ENCODE data around the gene KCTD15.

Gene KCTD15

GRCh38 chr19:33752945-33753344 lies 43.7 kb upstream of the KCTD15 start:
- ATAC-seq (ENCODE audit: low read depth) = no peak
- no peaks in the 10 kb centered on the region for H3K27me3 ChIP-seq (ENCODE audit: insufficient read depth, poor library complexity, severe bottlenecking)
- TF ChIP-seq, protein P1, sequence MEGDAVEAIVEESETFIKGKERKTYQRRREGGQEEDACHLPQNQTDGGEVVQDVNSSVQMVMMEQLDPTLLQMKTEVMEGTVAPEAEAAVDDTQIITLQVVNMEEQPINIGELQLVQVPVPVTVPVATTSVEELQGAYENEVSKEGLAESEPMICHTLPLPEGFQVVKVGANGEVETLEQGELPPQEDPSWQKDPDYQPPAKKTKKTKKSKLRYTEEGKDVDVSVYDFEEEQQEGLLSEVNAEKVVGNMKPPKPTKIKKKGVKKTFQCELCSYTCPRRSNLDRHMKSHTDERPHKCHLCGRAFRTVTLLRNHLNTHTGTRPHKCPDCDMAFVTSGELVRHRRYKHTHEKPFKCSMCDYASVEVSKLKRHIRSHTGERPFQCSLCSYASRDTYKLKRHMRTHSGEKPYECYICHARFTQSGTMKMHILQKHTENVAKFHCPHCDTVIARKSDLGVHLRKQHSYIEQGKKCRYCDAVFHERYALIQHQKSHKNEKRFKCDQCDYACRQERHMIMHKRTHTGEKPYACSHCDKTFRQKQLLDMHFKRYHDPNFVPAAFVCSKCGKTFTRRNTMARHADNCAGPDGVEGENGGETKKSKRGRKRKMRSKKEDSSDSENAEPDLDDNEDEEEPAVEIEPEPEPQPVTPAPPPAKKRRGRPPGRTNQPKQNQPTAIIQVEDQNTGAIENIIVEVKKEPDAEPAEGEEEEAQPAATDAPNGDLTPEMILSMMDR (IDR thresholded peaks at IDR 0.05; ENCODE audit: poor library complexity, severe bottlenecking) = no peak

GRCh38 chr19:33754361-33754760 lies 42.3 kb upstream of the KCTD15 start:
- no peak for DNase-seq (ENCODE audit: low spot score)
- no peak overlapping the region for H3K4me3 ChIP-seq (ENCODE audit: severe bottlenecking)
- no peak for ATAC-seq (ENCODE audit: low read depth)
- TF ChIP-seq, protein P1 (IDR thresholded peaks at IDR 0.05; ENCODE audit: poor library complexity, severe bottlenecking) = no peak
- no peaks in the 10 kb centered on the region for H3K9me3 ChIP-seq (ENCODE audit: severe bottlenecking)
- H3K27me3 ChIP-seq (ENCODE audit: insufficient read depth, poor library complexity, severe bottlenecking) = no peaks in the 10 kb centered on the region
- H3K27ac ChIP-seq (ENCODE audit: poor library complexity, severe bottlenecking) = no peak overlapping the region
- no peaks in the 10 kb centered on the region for H3K36me3 ChIP-seq (ENCODE audit: low read depth)
- no peaks in the 10 kb centered on the region for H3K4me1 ChIP-seq (ENCODE audit: insufficient read depth, poor library complexity, severe bottlenecking)

More at GRCh38 chr19:33752945-33753344, 43.7 kb upstream of the KCTD15 start:
- H3K4me1 ChIP-seq (ENCODE audit: insufficient read depth, poor library complexity, severe bottlenecking) = no peaks in the 10 kb centered on the region
- no peaks in the 10 kb centered on the region for H3K36me3 ChIP-seq (ENCODE audit: low read depth)
- no peaks in the 10 kb centered on the region for H3K9me3 ChIP-seq (ENCODE audit: severe bottlenecking)
- H3K27ac ChIP-seq (ENCODE audit: poor library complexity, severe bottlenecking) = no peak overlapping the region
- H3K4me3 ChIP-seq (ENCODE audit: severe bottlenecking) = no peak overlapping the region
- no peak for DNase-seq (ENCODE audit: low spot score)

DNA sequence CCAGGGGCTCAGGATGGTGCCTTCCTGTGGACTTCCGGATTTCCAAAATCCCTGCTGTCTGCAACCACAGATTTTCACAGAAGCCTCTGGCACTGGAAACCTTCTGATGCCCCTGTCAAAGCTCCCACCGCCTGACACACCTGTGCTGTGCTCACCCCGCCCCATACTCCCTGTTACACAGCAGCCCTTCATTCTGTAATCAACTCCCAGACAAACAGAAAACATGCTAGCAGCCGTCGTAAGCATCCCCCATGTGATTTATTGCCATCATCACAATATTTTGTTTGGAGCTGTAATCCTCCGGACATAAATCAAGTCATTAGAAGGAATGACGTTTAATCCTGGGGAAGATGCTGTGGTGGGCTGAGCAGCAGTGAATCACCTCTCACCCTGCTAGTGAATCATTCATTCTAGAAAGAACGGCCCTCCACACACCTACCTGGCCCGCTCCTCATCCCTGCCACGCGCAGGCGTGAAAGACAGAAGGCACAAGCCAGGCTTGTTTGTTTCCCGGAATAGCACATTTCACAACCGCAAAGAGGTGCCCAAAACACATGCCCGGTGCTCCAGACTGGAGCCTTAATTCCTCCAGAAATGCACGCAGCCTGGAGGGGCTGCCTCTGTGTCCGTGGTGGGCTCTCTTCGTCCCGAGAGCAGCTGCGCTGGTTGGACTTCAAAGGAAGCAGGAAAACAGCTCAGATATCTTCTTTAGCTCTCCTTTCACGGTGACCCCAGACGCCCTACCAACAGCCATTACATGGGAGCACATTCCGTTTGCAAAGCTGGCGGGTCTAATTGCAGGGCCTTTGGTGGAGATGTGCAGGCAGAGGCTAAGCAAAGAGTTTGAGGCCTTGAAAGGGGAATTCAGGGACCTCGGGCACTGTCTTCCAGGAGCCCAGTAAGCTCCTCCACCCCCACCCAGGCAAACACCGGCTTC lies 41.3 kb upstream of the KCTD15 start:
- TF ChIP-seq, protein P1 (IDR thresholded peaks at IDR 0.05; ENCODE audit: poor library complexity, severe bottlenecking) = no peak
- Histone ChIP-seq H3K4me1 (ENCODE audit: insufficient read depth, poor library complexity, severe bottlenecking) (no peaks in the 10 kb centered on the region), H3K27me3 (ENCODE audit: insufficient read depth, poor library complexity, severe bottlenecking) (no peaks in the 10 kb centered on the region), H3K9me3 (ENCODE audit: severe bottlenecking) (no peaks in the 10 kb centered on the region), H3K4me3 (ENCODE audit: severe bottlenecking) (no peak overlapping the region), H3K36me3 (ENCODE audit: low read depth) (no peaks in the 10 kb centered on the region), H3K27ac (ENCODE audit: poor library complexity, severe bottlenecking) (no peak overlapping the region)
- DNase-seq (ENCODE audit: low spot score) (no peak), ATAC-seq (ENCODE audit: low read depth) (no peak)

DNA sequence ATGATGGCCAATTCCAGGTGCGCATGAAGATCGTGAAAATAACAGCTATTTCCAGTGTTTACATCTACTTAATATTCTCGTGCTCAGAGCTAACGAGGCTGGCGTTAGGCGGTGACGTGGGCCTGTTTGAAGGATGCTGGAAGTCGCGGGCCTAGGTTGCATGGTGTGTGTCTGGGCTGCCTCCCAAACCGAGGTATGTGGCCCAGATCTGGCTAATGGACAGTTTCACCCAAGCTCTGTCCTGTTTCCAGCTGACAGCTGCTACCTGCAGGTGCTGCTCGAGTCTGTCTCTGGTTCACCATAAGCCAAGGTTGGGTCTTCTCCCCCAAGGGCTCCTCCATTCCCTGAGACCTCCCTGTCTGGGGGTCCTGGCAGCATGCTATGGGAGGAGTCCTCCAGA lies 40.5 kb upstream of the KCTD15 start:
- no peaks in the 10 kb centered on the region for H3K4me1 ChIP-seq (ENCODE audit: insufficient read depth, poor library complexity, severe bottlenecking)
- TF ChIP-seq, protein P1 (IDR thresholded peaks at IDR 0.05; ENCODE audit: poor library complexity, severe bottlenecking) = no peak

DNA sequence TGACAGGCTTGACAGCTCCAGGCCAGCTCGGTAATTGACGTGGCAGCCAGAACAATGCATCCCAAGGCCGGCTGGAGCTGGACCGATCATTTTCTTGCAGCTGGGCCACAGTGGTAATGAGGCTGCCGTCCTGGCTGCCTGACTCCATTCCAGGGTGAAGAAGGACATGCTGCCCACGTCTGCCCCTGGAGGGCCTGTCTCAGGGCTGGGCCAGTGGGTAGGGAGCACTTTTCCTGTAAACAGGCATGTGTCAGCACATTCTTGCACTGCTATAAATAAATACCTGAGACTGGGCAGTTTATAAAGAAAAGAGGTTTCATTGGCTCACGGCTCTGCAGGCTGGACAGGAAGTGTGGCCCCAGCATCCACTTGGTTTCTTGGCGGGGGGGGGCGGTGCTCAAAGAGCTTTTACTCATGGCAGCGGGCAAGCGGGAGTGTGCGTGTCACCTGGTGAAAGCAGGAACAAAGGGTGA lies 38.1 kb upstream of the KCTD15 start:
- ATAC-seq (ENCODE audit: low read depth) = peak; percentile 80
- Histone ChIP-seq H3K4me3 (ENCODE audit: severe bottlenecking) (no peak overlapping the region), H3K36me3 (ENCODE audit: low read depth) (no peaks in the 10 kb centered on the region), H3K27ac (ENCODE audit: poor library complexity, severe bottlenecking) (no peak overlapping the region), H3K4me1 (ENCODE audit: insufficient read depth, poor library complexity, severe bottlenecking) (no peaks in the 10 kb centered on the region), H3K9me3 (ENCODE audit: severe bottlenecking) (no peaks in the 10 kb centered on the region), H3K27me3 (ENCODE audit: insufficient read depth, poor library complexity, severe bottlenecking) (no peaks in the 10 kb centered on the region)
- DNase-seq (ENCODE audit: low spot score) = no peak
- TF ChIP-seq, protein P1 (IDR thresholded peaks at IDR 0.05; ENCODE audit: poor library complexity, severe bottlenecking) = no peak

More for the DNA sequence above, 40.5 kb upstream of the KCTD15 start:
- H3K27ac ChIP-seq (ENCODE audit: poor library complexity, severe bottlenecking) = no peak overlapping the region
- H3K27me3 ChIP-seq (ENCODE audit: insufficient read depth, poor library complexity, severe bottlenecking) = no peaks in the 10 kb centered on the region
- no peak for DNase-seq (ENCODE audit: low spot score)
- H3K4me3 ChIP-seq (ENCODE audit: severe bottlenecking) = no peak overlapping the region
- no peaks in the 10 kb centered on the region for H3K36me3 ChIP-seq (ENCODE audit: low read depth)
- no peak for ATAC-seq (ENCODE audit: low read depth)
- H3K9me3 ChIP-seq (ENCODE audit: severe bottlenecking) = no peaks in the 10 kb centered on the region
